ENCODE data around the gene PNMA8B. TPM values are rescaled to one million over a fixed set of nuclear protein-coding genes. Genes with fewer than 3 reads are reported as not detected.

PNMA8B gene
- total and polyA plus RNA-seq, 12 donors = 7.6 to 63.4 (median 29.3) TPM

DNA sequence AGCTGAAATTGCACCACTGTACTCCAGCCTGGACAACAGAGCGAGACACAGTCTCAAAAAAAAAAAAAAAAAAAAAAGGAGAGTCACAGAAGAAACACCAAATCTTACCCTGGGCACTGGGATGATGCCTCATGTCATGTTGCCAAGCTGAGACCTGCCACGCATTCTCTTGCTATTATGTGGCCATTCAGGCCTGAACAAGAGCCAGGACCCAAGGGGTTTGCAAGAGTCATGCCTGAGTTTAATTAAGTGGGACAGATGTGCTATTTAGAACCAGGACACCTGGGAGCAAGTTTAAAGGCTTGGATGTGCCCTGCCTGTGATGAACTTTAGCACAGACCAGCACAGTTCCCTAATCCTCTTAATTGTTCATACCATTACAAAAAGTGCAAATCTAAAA, 34.1 kb downstream of the PNMA8B start:
- TF ChIP-seq, protein P1, sequence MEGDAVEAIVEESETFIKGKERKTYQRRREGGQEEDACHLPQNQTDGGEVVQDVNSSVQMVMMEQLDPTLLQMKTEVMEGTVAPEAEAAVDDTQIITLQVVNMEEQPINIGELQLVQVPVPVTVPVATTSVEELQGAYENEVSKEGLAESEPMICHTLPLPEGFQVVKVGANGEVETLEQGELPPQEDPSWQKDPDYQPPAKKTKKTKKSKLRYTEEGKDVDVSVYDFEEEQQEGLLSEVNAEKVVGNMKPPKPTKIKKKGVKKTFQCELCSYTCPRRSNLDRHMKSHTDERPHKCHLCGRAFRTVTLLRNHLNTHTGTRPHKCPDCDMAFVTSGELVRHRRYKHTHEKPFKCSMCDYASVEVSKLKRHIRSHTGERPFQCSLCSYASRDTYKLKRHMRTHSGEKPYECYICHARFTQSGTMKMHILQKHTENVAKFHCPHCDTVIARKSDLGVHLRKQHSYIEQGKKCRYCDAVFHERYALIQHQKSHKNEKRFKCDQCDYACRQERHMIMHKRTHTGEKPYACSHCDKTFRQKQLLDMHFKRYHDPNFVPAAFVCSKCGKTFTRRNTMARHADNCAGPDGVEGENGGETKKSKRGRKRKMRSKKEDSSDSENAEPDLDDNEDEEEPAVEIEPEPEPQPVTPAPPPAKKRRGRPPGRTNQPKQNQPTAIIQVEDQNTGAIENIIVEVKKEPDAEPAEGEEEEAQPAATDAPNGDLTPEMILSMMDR (IDR thresholded peaks at IDR 0.05) = no peak
- TF ChIP-seq POLR2A (IDR thresholded peaks at IDR 0.05) = no peak
- intact Hi-C loops (cut with DNase I) = no loop called here
- no peak for DNase-seq

DNA sequence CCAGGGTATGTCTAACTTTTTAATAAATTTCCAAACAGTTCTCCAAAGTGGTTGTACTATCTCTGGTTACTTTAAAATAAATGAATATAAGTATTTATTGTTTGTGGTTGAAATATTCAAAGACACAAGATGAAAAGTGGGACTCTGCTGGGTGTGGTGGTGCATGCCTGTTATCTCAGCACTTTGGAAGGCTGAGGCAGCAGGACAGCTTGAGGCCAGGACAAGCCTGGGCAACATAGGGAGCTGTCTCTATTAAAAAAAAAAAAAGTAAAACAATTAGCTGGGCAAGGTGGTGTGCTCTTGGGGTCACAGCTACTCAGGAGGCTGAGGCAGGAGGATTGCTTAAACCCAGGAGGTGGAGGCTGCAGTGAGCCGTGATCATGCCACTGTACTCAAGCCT, 34.7 kb downstream of the PNMA8B start:
- Histone ChIP-seq H3K27ac (no peak overlapping the region), H3K4me1 (replicated peaks in 1 of 2) (no peaks in the 10 kb centered on the region), H3K4me3 (no peak overlapping the region), H3K36me3 (replicated peaks in 1 of 2) (no peaks in the 10 kb centered on the region), H3K9me3 (replicated peaks in 1 of 3) (no peaks in the 10 kb centered on the region), H3K27me3 (no peaks in the 10 kb centered on the region)
- no peak for TF ChIP-seq POLR2A (IDR thresholded peaks at IDR 0.05)
- TF ChIP-seq, protein P1 (IDR thresholded peaks at IDR 0.05) = no peak
- 81 to 94% (median 92%) methylated on average over 1 of the region's 1 CpG for WGBS, 4 donors
- no peak for DNase-seq
- intact Hi-C loops (cut with DNase I) = no loop called here

More for the DNA sequence above, 34.1 kb downstream of the PNMA8B start:
- H3K27me3 ChIP-seq = no peaks in the 10 kb centered on the region
- 92 to 100% (median 96%) methylated on average over 1 to 2 of the region's 2 CpGs for WGBS, 4 donors
- no peak overlapping the region for H3K27ac ChIP-seq
- no peaks in the 10 kb centered on the region for H3K36me3 ChIP-seq (replicated peaks in 1 of 2)
- H3K4me3 ChIP-seq = no peak overlapping the region
- no peaks in the 10 kb centered on the region for H3K9me3 ChIP-seq (replicated peaks in 1 of 3)
- H3K4me1 ChIP-seq (replicated peaks in 1 of 2) = peaks cover 0 to 5% of the 10 kb centered on the region in 2 donors

DNA sequence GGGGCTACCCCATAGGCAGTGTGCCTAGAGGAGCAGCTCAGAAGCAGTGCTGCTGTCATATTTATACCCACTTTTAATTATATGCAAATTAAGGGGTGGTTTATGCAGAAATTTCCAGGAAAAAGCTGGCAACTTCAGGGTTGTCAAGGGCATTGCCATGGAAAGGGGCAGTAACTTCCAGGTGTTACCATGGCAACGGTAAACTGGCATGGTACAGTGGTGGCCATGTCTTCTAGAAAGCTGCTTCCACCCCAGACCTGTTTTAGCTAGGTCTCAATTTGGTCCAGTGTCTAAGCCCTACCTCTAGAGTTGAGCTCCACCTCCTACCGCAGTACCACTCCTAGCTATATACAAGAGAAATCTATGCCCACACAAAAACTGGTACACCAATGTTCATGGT, 35.6 kb downstream of the PNMA8B start:
- no peak for TF ChIP-seq POLR2A (IDR thresholded peaks at IDR 0.05)
- TF ChIP-seq, protein P1 (IDR thresholded peaks at IDR 0.05) = no peak
- Histone ChIP-seq H3K27ac (no peak overlapping the region), H3K4me3 (no peak overlapping the region), H3K36me3 (replicated peaks in 1 of 2) (no peaks in the 10 kb centered on the region), H3K4me1 (replicated peaks in 1 of 2) (no peaks in the 10 kb centered on the region), H3K27me3 (no peaks in the 10 kb centered on the region), H3K9me3 (replicated peaks in 1 of 3) (no peaks in the 10 kb centered on the region)
- no peak for DNase-seq
- intact Hi-C loops (cut with DNase I) = no loop called here
- WGBS, 4 donors = 59 to 94% (median 73%) methylated on average over 2 of the region's 2 CpGs

DNA sequence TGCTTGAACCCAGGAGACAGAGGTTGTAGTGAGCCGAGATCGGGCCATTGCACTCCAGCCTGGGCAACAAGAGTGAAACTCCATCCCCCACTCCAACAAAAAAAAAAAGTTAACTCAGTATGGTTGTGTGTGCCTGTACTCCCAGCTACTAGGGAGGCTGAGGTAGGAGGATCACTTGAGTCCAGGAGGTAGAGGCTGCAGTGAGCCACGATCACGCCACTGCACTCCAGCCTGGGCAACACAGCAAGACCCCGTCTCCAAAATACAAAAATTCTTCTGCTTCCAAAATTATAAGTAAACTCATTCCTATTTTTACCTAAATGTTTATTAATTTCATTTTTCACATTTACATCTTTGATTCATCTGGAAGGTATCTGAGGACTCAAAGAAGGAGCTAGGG, 38.7 kb downstream of the PNMA8B start:
- intact Hi-C loops (cut with DNase I) = no loop called here
- Histone ChIP-seq H3K4me1 (replicated peaks in 1 of 2) (no peaks in the 10 kb centered on the region), H3K27ac (no peak overlapping the region), H3K9me3 (replicated peaks in 1 of 3) (no peaks in the 10 kb centered on the region), H3K36me3 (replicated peaks in 1 of 2) (no peaks in the 10 kb centered on the region), H3K27me3 (no peaks in the 10 kb centered on the region), H3K4me3 (no peak overlapping the region)
- TF ChIP-seq, protein P1 (IDR thresholded peaks at IDR 0.05) = no peak
- TF ChIP-seq POLR2A (IDR thresholded peaks at IDR 0.05) = no peak
- DNase-seq = no peak
- WGBS, 4 donors = 93 to 97% (median 95%) methylated on average over 5 of the region's 5 CpGs
